WTC11 (cell line): Measurements from ENCODE around the gene ADRA2C.

Experiments
- CTCF ChIP-seq: fragments of 200-600 bp; IDR thresholded peaks from 2 replicates; pipeline ENCODE4 v1.8.0; 2022; ENCODE audit warnings: antibody characterized with exemption
- ELF4 ChIP-seq: sonication (generic); formaldehyde crosslinking; IDR thresholded peaks from 2 replicates; pipeline ENCODE4 v1.8.1; 2022; ENCODE audit warnings: low read depth, mild to moderate bottlenecking, moderate library complexity, missing genetic modification reagents
- ESRRA ChIP-seq: sonication (generic); formaldehyde crosslinking; IDR thresholded peaks from 2 replicates; pipeline ENCODE4 v1.8.1; 2022; ENCODE audit warnings: mild to moderate bottlenecking, missing genetic modification reagents, borderline replicate concordance
- FOXK1 ChIP-seq: sonication (generic); formaldehyde crosslinking; IDR thresholded peaks from 2 replicates; pipeline ENCODE4 v1.8.0; 2022; ENCODE audit warnings: mild to moderate bottlenecking, moderate library complexity, missing genetic modification reagents
- NR3C1 ChIP-seq: sonication (generic); formaldehyde crosslinking; conservative IDR thresholded peaks from 2 replicates; pipeline ENCODE4 v1.8.1; 2023; ENCODE audit warnings: low read depth, mild to moderate bottlenecking, missing genetic modification reagents
- TCF7 ChIP-seq: sonication (generic); formaldehyde crosslinking; IDR thresholded peaks from 2 replicates; pipeline ENCODE4 v1.8.0; 2022; ENCODE audit warnings: mild to moderate bottlenecking, low read depth, missing genetic modification reagents, moderate library complexity
- ZNF232 ChIP-seq: sonication (generic); formaldehyde crosslinking; IDR thresholded peaks from 2 replicates; pipeline ENCODE4 v1.8.0; 2022; ENCODE audit warnings: mild to moderate bottlenecking, missing genetic modification reagents

GRCh38 chr4:3767570-3768288 lies 1.5 kb downstream of the ADRA2C start:
- TF ChIP-seq CTCF (no peak), FOXK1 (no peak), ZNF232 (no peak), ELF4 (CRISPR knock-in tag) (no peak), ESRRA (CRISPR knock-in tag) (no peak), NR3C1 (CRISPR knock-in tag) (no peak), TCF7 (CRISPR knock-in tag) (no peak)
